ENCODE measurements around the gene IRF5. TPM values are rescaled to one million over a fixed set of nuclear protein-coding genes. Genes with fewer than 3 reads are reported as not detected.

Gene IRF5
- total RNA-seq, 1 experiment from 2014 or later = 2.4 TPM

DNA sequence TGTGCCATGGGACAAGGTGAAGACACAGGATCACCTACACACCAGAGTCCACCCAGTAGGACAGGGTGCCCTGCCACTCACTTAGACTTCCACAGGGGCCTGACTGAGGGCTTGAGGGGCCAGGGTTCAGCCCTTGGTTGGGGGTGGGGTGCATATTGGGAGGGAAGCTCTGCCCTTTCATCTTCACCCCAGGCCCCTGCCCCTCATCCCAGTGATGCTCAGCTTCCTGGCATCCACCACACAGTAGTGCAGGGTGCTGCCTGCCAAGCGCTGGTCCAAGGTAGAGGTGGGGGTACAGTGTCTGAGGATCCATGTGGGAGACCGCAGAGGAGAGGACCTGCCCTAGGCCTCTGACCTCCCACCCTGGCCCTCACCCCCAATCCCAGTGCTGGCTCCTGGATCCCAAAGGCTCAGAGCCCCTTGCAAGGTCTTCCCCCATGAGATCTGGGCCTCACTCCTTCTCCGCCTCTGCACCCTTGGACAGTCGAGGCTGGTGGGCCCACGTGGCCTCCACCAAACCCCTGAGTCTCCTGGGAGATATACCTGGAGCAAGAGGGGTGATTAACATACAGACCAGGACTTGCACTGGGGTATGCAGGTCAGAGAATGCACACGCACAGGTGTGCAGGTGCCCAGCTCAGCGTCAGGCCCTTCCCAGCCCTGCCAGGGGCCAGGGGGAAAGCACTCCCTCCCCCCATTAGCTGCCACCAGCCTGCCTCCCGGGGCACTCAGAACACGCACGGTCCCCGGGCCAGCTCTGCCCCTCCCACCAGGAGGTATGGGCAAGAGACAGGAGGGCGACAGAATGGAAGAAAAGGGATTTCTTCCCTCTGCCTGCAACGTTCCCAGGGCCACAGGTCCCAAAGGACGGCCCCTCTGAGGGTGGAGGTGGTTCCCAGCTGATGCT, 8.6 kb upstream of the IRF5 start:
- DNase-seq = no peak
- Histone ChIP-seq H3K4me3 (no peak overlapping the region), H3K9me3 (no peaks in the 10 kb centered on the region), H3K27me3 (no peaks in the 10 kb centered on the region), H3K36me3 (no peaks in the 10 kb centered on the region)

DNA sequence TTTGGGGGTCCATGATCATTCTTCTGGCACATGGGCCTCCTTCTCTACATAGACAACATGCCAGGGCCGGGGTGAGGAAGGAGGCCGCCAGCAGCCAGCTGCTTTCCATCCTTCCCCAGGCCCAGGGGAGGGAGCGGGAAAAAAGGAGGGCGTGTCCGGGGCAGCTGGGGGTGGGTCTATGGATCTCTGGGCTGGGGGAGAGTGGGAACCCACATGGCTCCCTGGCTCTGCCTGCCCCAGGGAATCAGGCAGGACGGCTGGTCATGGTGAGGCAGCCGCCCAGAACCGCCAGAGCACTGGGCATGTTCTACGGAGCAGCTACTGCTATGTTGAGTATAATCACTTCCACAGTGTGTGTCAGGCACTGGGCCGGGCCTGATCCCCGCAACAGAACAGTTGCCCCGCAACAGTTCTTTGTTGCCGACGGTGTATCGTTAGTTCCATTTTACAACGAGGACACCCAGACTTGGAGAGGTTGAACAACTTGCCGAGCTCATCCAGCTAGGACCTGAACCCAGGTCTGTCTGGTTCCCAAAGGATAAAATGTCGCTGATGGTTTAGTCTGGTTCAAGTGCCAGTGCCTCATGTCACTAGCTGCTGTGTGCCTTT, 6.4 kb upstream of the IRF5 start:
- Histone ChIP-seq H3K27me3 (no peaks in the 10 kb centered on the region), H3K36me3 (no peaks in the 10 kb centered on the region), H3K4me3 (no peak overlapping the region)

DNA sequence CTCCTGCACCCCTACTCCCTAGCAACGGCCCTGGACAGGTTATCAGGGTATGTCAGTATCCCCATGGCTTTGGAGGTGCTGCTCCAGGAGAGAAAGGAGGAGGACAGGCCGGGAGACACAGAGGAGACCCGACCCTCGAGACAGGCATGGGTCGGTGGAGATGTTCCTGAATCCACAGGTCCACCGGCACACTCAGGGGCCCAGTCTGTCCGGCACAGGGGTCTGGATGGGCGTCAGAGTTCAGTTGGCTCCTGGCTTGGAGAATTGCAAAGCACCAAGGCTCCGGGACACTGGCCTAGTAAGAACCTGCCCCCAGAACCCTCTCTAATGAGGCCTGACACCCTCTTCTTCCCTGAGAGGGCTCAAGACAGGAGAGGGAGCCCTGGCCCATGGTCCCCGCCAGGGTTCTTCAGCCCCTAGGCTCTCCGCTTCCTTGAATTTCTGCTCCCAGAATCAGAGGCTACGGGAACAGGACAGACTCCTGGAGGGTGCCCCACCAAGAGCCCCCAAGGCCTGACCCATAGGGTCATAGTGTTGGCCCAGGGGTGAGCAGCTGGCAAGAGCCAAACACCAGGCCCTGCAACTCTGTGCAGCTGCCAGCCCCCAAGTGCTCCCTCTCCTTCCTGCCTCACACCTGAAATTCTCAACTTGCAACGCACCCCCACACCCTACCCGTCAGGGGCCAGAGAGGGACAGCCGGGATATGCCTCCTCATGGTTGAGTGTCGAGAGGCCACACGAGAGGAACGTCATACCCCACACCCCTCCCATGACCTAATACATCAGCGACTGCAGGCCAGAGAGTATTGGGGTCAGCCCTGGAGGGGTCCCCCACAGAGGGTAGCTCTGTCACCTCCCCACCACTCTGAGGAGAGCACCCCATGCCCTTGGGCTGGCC, 5.5 kb upstream of the IRF5 start:
- Histone ChIP-seq H3K27me3 (no peaks in the 10 kb centered on the region), H3K9me3 (no peaks in the 10 kb centered on the region), H3K36me3 (no peaks in the 10 kb centered on the region), H3K4me3 (no peak overlapping the region)
- no peak for DNase-seq

More for the DNA sequence above, 6.4 kb upstream of the IRF5 start:
- DNase-seq = no peak
- H3K9me3 ChIP-seq = no peaks in the 10 kb centered on the region

DNA sequence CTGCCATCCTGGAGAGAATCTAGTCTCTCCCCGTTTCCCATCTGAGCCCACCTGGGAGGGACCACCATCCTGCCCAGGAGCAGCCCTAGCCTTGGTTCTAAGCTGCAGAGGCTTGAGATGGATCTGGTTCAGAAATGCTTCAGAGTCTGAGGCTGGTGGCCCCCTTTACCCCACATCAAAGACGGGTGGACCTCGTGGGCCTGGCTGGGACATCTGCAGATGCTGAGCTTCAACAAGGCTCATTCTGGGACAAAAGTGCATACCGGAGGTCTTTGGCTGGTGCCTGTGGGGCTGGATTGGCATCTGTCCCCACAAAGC, 4.9 kb upstream of the IRF5 start:
- H3K4me3 ChIP-seq = no peak overlapping the region
- no peaks in the 10 kb centered on the region for H3K36me3 ChIP-seq
- DNase-seq = no peak
- H3K27me3 ChIP-seq = no peaks in the 10 kb centered on the region
- H3K9me3 ChIP-seq = no peaks in the 10 kb centered on the region

DNA sequence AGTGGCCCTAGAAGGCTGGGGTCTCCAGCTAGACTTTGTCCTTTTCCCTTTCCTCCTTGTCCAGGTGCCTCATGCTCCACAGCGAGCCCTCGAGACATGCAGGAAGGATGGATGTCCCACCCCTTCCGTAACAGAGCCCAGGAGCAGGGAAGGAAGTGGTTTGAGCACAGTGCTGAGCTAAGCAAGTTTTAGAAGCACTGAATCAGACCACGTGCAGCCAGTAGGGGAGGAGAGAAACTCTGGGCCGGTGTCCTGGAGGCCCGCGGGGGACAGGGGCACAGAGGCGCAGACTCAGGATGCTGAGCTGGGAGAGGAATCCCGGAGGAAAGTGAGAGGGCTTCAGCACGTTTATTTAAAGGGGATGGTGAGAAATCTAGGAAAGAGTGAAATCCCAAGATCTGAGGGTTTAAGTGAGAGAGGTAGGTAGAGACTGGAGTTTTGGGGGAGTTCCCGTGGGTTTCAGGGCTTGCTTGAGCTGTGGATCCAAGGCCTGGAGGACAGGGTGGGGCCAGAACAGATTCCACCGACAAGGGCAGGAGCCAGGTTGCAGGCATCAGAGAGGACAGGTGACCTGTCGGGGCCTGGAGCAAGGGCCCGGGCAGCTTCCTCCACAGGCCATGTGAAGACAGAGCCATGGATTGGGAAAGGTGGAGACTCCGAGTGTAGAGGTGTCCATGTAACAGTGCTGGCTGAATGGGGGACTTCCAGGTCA, 4.4 kb upstream of the IRF5 start:
- Histone ChIP-seq H3K27me3 (no peaks in the 10 kb centered on the region), H3K9me3 (no peaks in the 10 kb centered on the region), H3K4me3 (no peak overlapping the region), H3K36me3 (no peaks in the 10 kb centered on the region)
- DNase-seq = no peak

DNA sequence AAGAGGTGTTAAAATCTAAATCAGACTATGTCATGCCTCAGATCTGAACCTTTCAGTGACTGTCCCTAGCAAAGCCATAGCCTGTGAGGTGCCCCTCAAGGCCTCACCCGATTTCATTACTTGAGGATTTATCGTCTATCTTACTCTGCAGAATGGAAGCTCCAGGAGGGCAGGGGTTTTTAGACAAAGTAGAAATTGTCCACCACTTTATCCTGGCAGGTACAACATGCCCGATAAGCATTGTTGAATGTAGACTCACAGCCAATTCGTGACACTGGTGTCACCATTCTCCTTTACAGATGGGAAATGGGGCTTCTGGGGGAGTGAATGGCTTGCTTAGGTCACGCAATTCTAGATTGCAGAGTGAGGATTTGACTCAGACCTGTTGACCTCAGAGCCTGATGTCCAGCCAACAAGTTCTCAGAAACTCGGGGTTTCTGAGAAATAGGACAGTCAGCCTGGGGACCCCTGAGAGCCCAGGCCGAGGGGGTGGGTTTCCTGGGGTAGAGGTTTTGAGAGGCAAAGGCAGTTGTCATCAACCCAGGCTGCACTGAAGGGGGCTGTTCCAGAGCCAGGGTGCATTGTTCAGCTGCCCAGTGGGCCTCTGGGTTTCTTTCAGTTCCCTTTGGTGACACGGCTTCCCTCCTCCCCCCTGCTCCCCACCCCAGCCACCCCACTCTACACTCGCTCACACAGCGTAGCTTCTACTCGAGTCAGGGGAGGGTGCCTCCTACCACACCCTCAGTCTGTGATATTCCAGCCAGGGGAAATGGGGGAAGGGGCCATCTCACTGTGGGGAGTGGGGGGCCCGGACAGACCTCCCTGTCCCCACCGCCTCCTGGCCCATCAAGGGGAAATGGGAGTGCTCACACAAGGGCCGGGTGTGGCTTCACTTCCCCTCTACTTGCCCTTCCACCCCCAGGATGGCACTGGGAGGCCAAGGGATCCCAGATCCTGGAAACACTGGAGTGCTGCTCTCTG, 3.1 kb upstream of the IRF5 start:
- H3K36me3 ChIP-seq = no peaks in the 10 kb centered on the region
- H3K9me3 ChIP-seq = no peaks in the 10 kb centered on the region
- no peaks in the 10 kb centered on the region for H3K27me3 ChIP-seq
- H3K4me3 ChIP-seq = no peak overlapping the region
- no peak for DNase-seq

DNA sequence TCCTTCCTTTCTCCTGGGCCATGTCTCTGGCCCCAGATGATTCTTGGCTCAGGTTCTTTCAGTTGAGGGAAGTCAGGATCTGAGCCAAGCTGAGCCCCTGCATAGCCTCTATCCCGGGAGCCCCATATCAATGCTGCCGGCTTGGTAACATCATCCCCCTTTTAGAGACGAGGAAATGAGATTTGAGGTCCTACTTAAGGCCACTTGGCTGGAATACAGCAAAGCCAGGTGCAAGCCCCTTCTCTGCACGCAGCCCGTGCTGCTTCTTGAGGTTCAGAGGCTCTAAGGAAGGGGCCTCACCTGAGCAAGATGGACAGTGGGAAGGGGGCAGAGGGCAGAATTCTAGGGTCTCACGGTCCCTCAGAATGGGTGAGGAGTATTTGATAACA, 2.4 kb upstream of the IRF5 start:
- Histone ChIP-seq H3K27me3 (no peaks in the 10 kb centered on the region), H3K9me3 (no peaks in the 10 kb centered on the region), H3K36me3 (no peaks in the 10 kb centered on the region), H3K4me3 (no peak overlapping the region)
- DNase-seq = no peak

DNA sequence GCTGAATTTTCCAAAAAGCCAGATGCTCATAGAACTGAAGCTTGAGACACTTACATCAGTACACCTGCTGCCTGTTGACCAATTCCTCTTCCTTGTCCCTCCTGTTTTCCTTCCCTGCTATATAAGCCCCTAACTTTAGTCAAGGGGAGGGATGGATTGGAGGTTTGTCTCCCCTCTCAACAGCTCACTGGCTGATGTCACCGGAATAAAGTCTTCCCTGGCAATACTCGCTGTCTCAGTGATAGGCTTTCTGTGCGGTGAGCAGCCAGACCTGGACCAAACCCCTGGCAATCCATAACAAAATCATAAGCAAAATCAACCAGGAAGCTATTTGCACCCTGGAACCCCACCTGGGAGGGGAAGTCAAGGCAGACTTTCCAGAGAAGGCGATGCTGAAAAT, 929 bp upstream of the IRF5 start:
- Histone ChIP-seq H3K36me3 (no peaks in the 10 kb centered on the region), H3K4me3 (no peak overlapping the region), H3K27me3 (no peaks in the 10 kb centered on the region), H3K9me3 (no peaks in the 10 kb centered on the region)
- DNase-seq = no peak

DNA sequence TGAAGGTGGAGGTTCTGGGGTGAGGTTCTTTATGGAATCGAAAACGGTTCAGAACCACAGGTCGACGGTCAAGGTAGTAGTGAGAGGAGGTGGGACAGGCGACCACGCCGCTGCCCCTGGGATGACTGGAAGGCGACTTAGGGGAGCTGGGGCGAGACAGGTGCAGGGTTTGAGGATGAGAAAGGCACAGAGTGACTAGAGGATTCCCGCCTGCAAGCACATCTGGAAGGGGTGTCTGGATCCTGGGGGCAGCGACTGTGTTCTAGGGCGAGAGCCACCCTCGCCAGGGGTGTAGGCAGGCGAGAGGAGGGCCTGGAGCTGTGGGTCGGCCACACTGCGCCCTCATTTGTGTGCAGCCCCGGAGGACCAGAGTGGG, 468 bp upstream of the IRF5 start:
- no peaks in the 10 kb centered on the region for H3K9me3 ChIP-seq
- H3K36me3 ChIP-seq = no peaks in the 10 kb centered on the region
- H3K4me3 ChIP-seq = no peak overlapping the region
- no peaks in the 10 kb centered on the region for H3K27me3 ChIP-seq
- no peak for DNase-seq

DNA sequence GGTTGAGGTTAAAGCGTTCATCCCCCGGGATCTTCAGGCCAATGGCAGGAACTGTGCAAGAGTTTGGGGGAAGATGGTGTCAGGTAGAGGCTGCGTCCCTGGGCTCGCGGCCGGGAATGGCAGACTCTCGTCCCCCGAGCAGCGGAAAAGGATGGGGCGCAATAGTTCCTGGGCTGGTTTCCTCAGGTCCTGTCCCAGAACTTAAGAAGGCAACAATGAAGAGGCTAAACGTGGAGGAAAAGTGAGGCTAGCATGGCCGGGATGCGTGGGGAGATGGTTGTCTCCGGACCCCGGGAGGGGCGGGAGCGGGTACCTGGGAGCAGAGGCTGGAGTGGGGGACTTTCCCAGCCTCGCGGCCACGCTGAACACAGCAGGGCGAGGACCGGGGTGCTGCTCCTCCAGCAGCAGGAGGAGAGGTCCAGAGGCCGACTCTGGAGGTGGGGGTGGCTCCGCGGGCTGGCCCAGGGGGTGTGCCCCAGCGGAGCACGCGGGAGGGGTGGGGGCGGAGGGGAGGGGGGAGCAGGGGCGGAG, 882 bp downstream of the IRF5 start:
- H3K9me3 ChIP-seq = no peaks in the 10 kb centered on the region
- no peak for DNase-seq
- no peaks in the 10 kb centered on the region for H3K27me3 ChIP-seq
- no peaks in the 10 kb centered on the region for H3K36me3 ChIP-seq
- H3K4me3 ChIP-seq = peak overlapping the region; percentile 37; the same call in 1 of the 2 replicates

DNA sequence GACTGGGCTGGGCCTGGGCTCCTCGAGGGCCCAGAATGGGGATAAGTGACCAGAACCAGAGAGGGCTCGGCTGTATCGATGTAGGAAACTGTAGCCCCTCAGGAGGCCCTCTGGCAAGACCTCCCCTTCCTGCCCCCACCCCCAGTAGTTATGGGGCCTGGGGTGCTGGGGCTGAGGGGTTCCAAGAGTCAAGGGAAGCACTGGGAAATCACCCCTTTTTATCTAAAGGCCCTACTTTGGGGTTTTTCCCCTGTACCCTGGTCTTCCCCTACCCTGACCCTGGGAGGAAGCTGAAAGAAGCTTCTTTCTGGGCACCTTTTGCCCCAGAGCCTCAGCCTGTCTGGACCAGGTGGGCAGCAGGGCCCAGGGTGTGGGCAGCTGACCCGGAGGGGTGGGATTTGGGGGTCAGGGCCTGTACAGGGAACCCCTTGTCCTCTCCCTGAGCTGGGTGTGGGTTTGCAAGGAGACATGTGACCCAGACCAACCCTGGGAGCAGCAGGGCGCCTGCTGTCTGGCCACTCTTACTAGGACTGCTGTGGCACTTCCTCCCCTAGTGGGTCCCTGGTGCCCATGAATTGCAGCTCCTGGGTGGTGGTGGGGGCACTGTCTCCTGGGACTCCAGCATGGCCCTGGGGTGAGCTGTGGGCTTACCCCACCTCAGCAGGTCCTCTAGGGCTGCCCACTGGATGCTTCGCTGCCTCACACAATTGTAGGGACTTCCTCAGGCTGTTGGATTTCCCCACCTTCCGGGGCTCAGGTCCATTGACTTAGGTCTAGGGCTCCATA, 1.5 kb downstream of the IRF5 start:
- Histone ChIP-seq H3K4me3 (no peak overlapping the region), H3K36me3 (no peaks in the 10 kb centered on the region), H3K9me3 (no peaks in the 10 kb centered on the region), H3K27me3 (no peaks in the 10 kb centered on the region)
- no peak for DNase-seq

DNA sequence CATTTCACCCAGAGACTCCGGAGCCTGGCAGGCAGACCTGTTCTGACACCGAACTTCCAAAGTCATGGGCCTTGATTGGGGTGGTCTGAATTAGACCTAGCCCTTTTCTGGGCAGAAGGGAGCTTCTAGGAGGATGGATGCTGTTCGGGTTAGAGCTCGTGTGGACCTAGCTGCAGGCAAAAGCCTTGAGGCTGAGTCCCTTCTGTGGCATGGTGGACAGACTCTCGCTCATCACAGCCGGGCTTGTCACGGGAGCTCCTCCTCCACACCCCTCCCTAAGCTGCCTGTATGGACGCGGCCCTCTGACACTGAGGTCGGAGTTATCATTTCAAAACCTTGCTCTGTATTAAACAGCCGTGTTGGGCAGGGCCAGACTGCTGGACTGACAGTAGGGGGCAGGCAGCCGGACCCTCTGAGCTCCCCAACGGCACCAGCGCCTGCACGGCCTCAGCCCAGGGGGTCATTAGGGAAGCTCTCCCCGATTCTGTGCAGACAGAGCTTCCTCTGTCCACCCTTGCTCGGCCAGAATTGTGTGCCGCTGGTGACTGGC, 2.2 kb downstream of the IRF5 start:
- Histone ChIP-seq H3K27me3 (no peaks in the 10 kb centered on the region), H3K9me3 (no peaks in the 10 kb centered on the region), H3K4me3 (no peak overlapping the region), H3K36me3 (no peaks in the 10 kb centered on the region)
- no peak for DNase-seq

DNA sequence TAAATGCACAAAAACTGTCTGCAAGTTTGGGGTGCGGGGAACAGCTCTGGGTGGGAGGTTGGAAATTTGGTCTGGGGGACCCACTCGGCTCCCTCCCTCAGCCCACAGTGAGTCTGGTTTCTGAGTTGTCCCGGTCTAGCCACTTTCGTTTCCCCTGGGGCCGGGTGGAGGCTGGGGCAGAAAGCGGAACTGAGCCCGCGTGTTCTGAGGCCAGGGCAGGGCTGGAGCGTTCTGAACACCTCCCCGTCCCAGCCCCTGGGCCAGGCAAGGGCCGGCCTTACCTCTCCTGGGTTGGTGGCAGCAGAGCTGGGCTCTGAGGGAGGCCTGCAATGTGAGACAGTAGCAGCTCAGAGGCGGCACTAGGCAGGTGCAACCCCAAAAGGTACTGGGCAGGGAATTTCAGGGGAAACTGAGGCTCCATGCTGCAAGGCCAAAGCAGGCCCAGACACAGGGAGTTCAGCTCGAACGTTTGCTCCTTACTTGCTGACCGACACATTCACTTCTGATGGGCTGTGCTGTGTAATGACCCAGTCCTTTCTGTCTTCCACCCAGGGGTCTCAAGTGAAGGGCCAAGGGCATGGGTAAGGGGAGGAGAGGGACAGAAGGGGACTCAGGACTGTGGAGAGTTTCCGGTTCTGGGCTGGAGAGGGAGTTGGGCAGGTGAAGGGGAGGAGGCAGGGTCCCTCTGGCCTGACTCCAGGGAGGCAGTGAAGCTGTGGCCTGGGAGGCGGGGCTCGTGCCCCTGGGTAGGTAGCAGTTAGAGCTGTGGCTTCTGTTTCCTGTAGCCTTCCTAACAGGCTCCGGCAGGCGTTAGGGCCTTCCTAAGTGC, 3.0 kb downstream of the IRF5 start:
- Histone ChIP-seq H3K36me3 (no peaks in the 10 kb centered on the region), H3K4me3 (no peak overlapping the region), H3K9me3 (no peaks in the 10 kb centered on the region), H3K27me3 (no peaks in the 10 kb centered on the region)
- DNase-seq = no peak

DNA sequence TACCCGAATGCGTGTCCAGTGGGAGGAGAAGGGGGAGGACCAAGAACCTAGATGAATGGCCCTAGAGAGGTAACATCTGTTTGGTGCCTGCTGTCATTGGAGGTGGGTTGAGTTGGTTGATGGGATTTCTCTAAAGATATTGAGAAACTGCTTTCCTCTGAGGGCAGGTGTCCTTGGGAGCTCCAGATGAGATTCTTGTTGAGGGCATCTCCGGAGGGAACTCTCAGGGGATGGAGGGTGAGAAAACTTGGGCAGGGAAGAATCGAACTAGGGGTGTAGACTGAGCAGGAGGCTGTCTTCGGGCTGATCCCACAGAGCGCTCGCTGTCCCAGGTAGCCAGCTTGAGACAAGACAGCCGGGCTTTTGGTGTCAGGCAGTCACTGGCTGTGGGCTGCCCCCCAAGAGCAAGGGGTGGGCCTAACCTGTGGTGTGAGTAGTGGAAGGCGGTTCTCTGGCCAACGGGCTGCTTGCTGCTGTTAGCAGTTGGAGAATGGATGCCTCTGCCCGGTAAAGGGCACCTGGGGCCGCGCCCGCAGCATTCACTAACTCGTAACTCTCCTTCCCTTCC, 3.7 kb downstream of the IRF5 start:
- no peaks in the 10 kb centered on the region for H3K36me3 ChIP-seq
- H3K4me3 ChIP-seq = no peak overlapping the region
- H3K9me3 ChIP-seq = no peaks in the 10 kb centered on the region
- DNase-seq = no peak
- H3K27me3 ChIP-seq = no peaks in the 10 kb centered on the region
